GM21381 (cell line): ENCODE results near the gene LCE3B.
"Not testable (repeated sequence)": the region's sequence is repeated elsewhere in the genome, so short reads cannot be mapped to it uniquely, and the experiment has no call there.

Experiments used
- ATAC-seq: cut with Tn5 transposase; IDR thresholded peaks from one replicate; pipeline ENCODE4 v1.9.1; 2021; ENCODE audit warnings: mild to moderate bottlenecking, moderate library complexity; ENCODE audit not compliant: unreplicated experiment

LCE3B gene, protein sequence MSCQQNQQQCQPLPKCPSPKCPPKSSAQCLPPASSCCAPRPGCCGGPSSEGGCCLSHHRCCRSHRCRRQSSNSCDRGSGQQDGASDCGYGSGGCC

DNA sequence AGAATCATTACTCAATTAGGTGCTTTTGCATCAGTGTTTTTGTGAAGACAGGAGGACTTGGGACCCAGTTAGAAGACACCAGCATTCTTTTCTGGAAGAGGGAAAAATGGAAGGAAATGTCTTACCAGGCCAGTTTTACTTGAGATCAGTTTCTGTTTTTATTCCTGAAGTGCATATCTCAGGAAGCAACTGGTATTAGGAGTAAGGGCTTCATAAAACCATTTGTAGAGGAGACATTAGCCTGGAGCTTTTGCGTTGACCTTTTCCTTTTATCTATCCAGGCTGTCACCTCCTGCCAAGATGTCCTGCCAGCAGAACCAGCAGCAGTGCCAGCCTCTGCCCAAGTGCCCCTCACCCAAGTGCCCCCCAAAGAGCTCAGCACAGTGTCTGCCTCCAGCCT, at the start of gene LCE3B:
Gene LCE3B, plus strand, starts transcription at position 301 of the 400 bp plus-strand sequence. Its CDS starts 0 bp downstream, at position 301.
- ATAC-seq, result no peak

DNA sequence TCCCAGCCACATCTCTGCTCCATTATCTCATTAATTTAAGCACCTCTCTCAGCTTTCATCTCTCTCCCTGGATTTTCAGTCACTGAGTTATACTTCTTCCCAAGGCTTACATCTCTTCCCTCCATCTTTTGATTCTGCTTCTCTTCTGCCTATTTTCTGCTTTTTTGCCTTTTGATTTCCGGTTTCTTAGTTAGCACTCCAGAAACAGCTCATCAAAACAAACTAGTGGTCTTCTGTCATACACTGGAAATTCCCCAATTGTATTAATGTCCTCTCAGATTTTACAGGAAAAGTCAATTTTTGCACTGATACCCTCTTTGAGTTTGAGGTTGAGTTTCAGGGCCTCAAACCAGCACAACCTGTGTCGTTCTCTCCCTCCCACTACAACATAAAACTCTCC, 48.5 kb upstream of the LCE3B start:
- ATAC-seq, result no peak

DNA sequence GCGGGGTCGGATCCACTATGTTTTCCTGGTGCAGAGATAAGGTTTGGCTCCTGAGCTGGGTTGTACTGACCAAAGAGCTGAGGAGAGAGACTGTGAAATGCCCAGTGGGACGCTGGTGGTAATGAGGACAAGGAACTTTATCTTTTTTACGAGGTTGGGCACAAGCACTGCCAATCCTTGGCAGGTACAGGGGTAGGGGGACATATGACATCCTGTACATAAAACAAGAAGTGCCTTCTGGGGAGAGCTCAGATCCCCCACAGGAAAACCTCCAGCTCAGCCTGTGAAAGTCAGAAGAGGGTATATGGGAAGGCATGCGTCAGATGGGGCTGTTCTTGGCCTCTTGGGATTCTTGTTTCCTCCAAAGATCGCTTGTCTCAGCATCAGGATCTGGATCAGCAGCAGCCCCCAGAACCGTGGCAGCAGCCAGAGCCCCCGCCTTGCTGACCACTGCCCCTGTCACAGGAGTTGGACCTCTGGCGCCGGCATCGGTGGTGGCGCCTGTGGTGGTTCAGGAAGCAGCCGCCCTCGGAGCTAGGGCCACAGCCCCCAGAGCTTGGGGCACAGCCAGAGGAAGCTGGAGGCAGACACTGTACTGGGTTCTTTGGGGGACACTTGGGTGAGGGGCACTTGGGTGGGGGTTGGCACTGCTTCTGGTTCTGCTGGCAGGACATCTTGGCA, 47.9 kb upstream of the LCE3B start:
- ATAC-seq, result no peak

DNA sequence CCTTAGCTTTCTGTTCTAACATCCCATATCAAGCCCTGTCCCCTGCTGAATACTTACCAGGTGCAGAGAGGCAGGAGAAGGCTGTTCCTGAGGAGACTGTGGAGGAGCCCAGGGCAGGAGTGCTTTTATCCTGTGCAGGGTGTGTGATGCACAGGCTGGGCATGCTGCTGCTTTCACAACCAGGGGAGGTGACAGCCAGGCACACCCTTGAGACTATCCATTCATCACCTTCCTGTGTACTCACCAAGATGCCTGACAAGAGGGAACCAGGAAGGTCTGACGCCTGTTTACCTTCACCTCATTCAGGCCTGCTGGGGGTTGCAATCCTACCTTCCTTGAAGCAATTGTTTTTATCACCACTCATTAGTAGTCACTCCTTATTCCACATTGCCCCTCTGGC, 46.9 kb upstream of the LCE3B start, which contains the start of gene LCE3E:
Gene LCE3E, minus strand, starts transcription at position 100 of the 400 bp plus-strand sequence. CDS start 572 bp downstream, outside the sequence.
- ATAC-seq, result no peak

DNA sequence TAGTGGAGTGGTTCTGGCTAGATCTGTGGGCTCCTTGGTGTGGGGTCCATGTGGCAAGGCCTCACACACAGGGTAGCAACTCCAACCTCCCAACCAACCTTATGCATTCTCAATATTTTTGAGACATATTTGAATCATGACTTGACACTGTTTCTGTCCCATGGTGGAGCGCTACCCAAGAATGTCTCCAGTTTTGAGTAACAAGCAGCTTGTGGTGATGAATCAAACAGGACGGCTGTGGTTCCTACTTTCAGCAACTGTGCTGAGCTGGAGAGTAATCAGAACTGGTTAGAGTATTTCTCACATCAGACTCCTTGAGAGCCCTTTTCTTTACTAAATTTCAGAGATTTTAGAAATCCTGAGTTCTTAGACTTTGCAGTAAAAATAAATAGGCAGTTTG, 36.4 kb upstream of the LCE3B start:
- ATAC-seq, result no peak

DNA sequence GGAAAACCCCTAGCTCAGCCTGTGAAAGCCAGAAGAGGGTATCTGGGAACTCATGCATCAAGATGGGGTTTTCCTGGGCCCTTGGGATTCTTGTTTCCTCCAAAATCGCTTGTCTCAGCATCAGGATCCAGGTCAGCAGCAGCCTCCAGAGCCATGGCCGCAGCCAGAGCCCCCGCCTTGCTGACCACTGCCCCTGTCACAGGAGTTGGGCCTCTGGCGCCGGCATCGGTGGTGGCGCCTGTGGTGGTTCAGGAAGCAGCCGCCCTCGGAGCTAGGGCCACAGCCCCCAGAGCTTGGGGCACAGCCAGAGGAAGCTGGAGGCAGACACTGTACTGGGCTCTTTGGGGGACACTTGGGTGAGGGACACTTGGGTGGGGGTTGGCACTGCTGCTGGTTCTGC, 34.1 kb upstream of the LCE3B start:
- not testable (repeated sequence) for ATAC-seq

DNA sequence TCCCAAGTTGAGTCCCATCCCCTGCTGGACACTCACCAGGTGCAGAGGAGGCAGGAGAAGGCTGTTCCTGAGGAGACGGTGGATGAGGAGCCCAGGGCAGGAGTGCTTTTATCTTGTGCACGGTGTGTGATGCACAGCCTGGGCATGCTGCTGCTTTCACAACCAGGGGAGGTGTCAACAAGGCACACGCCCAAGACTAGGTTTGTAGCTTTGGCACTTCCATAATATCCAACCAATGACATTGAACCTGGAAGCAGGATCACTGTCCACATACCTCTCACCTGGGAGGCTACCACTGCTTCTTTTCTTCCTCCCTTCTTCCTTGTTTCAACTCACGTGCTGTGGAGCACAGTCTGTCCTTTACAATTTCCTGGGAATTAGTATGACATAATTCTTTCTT, 33.2 kb upstream of the LCE3B start, which contains the start of gene LCE3D:
Gene LCE3D, minus strand, starts transcription at position 84 of the 400 bp plus-strand sequence. CDS start 580 bp downstream, outside the sequence.
- no peak for ATAC-seq

DNA sequence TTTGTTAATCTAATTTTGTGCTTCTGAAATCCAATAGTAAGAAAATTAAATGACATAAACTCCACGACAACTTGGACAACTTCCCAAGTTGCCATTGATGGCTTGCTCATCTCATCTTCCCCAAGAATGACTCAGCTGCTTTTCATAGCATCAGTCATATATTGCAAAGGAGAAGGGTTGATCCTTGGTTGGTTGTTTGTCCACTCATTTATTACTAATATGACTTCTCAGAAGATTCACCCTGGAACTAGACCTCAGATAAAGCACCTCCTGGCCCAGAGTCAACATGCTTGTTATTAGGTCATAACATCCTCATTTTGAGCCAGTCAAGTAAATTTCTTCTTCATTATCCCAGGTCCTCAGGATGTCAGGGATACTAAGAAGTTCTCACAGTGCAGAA, 31.0 kb upstream of the LCE3B start:
- no peak for ATAC-seq

DNA sequence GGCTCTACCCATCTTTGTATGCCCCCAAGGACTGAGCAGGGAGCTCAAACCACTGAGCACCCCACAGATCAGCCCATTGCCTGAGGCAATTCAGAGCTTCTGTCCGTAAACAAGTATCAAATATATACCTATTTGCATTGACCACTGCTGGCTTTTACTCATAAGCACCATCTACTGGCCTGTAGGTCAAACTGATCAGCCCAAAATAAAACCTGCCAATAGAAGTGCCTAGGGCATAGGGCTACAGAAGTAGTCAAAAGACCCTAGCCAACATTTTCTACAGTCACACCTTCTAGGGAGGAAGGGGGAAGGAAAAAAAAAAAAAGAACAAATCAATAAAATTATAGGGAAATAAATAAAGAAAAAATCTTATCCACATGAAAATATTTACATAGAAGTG, 28.0 kb upstream of the LCE3B start:
- no peak for ATAC-seq

DNA sequence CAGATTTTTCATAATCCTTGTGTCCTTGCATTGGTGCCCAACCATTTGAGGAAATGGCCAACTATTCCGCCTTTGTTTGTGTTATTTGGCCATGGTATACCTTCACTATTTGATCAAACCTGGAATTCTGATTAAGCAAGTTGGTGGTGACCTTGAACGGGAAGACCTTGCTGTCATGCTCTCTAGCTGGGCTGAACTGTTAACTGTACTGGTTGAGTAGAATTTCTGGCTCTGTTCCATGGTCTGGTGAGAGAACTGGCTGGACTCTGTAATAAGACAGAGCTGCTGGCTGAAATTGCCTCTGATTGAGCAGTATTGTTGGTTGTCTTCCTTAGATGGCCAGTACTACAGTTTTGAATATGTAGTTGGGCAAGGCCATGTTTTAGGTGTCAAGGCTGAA, 16.6 kb upstream of the LCE3B start:
- no peak for ATAC-seq

DNA sequence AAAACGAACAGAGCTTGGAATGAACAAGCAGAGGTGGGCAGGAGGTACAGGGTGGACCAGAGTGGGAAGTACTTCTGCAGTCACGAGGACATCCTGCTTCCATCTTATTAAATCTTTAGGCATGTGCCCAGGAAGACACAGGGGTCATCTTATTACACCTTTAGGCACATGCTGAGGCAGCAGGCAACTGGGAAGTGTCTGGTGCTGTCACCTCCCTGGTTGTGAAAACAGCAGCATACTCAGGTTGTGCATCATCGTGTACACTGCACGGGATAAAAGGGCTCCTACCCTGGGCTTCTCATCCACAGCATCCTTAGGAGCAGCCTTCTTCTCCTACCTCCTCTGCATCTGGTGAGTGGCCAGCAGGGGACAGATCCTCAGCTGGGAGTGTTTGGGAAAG, 13.7 kb upstream of the LCE3B start, which contains the start of gene LCE3C:
Gene LCE3C, plus strand, starts transcription at position 301 of the 400 bp plus-strand sequence. CDS start 498 bp downstream, outside the sequence.
- no peak for ATAC-seq

DNA sequence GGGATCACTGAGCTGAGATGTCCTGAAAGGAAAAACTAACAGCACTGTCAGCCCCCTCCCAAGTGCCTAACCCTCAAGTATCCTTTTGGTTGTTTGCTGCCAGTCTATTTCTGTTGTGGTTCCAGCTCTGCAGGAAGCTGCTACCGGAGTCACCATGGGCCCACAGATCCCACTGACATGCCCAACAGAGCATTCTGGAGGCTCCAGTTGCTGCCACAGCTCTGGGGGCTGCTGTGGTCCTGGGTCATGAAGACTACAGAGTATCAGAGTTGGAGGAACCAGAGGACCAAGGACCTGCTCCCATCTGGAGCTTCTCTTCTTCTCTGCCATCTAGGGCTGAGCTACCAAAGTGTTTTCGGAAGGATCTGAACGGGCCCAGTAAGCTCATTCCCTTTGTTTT, 8.4 kb downstream of the LCE3B start:
- ATAC-seq, result no peak

DNA sequence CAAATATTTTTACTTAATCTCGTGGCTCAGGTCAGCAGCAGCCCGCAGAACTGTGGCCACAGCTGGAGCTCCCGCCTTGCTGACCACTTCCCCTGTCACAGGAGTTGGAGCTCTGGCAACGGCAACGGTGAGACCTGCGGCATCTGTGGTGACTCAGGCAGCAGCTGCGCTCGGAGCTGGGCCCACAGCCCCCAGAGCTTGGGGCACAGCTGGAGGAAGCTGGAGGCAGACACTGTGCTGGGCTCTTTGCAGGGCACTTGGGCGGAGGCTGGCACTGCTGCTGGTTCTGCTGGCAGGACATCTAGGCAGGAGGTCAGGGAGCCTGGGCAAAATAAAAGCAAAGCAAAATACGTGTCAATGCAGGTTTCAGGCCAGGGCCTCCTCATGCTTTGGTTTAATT, 9.2 kb downstream of the LCE3B start, which contains the start of gene LCE3A:
Gene LCE3A, minus strand, starts transcription at position 301 of the 400 bp plus-strand sequence. Its CDS starts 0 bp downstream, at position 301.
- ATAC-seq, result no peak

DNA sequence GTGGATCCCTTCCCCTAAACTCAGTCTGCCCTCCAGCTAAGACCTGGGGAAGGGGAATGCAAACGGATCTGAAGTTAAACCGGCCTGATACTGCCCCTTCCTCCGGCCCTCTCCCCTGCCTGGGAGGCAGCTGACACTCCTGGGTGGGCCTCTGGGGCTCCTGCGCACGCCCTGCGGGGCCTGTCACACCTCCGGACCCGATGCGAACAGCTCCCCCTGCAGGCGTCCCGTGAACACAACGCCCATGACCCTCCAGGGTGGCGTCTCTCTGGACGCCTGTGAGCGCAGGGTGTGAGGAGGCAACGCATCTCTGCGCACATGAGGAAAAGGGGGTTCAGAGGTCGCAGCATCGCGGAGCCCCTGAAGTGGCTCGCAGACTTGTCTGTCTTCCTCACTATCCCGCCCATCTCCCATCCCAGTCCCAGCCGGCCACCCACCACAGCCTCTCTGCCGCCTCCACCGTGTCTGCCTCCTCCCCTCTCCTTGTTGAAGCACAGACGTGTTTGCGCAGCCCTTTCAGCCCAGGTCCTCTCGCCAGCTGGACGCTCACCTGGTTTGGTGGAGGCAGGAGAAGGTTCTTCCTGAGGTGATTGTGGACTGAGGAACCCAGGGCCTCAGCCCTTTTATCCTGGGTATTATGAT, 9.7 kb downstream of the LCE3B start:
- ATAC-seq, result no peak

DNA sequence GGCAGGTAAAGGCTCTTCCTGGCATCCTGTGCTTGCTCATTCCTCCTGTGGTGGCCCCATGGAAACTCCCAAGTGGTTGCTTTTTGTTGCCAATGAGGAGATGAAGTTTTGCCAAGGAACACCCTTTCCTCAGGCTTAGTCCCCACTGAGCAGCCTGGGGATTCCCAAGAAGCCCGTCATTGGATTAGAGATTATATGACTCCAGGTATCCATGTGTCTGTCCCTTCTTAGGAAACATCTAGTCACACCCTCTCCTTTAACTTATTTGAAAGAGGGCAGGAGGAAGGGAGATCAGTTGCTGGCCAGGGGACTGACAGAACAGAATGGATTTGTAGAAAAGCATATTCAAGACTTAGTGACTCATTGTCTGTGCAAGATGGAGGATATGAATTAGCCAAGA, 13.1 kb downstream of the LCE3B start:
- ATAC-seq, result no peak

DNA sequence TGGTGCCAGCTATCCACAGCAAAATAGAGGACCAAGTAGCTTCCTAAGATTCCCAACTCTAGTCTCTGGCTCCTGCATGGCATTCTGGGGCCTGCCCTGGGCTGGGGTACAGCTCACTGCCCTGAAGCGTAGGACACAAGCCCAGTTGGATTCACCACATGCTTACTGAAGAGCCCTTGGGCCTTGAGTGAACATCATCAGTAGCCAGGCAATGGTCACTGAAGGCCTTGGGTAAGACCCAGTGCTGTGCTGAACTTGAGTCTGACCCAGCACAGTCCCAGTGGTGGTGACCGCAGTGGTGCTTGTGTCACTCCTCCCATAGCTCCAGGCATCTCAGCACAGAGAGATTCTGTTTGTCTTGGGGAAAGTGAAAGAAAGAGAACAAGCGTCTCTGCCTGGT, 17.0 kb downstream of the LCE3B start:
- no peak for ATAC-seq

DNA sequence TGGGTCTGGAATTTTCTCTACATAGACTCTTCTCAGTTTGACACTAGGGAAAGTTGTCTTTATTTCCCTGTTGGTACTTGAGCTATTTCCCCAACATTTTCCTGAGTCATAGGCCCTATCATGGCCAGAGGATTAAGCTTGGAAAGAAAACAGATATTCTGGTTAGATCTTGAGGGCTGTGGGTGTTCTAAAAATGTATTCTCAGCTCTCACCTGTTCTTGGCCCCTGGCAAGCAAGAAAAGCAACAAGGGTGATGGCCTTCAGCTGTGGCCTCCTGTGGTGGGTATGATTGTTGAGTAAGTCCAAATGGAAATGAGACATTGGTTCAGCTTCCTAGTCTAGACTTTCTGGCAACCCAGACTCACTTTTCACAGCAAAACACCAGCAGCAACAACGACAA, 26.7 kb downstream of the LCE3B start:
- no peak for ATAC-seq

DNA sequence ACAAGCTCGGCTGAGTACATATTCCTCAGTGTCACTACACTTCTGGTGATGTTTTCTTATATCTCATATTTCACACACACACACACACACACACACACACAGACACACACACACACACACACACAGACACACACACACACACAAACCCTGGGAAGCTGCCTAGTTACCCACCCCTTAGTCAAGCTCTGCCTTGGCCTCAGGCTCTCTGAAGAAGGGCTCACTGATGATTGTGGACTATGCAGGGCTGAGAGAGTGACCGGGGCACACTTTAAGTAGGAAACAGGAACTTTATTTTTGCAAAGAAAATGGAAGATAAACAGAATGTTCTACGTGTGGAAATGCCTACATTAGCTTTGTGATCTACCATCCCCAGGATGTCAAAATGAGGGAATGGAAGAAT, 30.3 kb downstream of the LCE3B start:
- ATAC-seq, result no peak

DNA sequence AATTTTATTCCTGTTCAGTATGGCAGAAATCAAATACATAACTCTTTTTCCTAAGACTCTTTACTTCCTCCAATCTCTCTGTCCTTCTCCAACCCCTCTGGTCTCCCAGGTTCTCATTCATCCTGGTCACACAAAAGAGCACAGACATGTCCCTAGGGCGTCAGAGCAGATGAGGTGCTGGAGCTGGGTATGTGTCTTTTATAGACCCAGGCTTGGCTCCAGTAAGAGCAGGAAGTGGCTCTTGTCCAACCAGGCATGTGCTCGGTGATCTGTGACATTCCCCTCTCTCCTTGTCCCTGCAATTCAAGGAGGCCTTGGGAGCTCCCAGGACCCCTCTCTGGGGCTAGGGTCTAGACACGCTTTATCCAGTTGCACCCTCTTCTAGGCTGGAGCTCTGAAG, 31.5 kb downstream of the LCE3B start:
- no peak for ATAC-seq

DNA sequence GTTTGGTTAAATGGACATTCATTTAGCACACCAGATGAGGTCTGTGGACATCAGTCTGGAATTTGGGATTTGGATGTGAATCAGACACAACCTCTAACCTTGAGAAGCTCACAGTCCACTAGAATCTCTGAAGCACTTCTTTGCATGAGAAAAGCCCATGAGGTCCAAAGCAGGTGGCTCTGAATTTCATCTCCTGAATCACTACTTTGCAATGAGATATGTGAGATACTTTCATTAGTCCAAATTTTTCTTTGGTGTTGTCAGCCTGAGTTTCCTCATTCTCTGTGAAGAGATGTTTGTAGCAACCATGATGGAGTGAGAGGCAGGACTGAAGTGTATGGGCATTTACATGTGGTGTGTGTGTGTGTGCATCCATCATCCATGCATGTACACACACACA, 33.0 kb downstream of the LCE3B start:
- no peak for ATAC-seq

DNA sequence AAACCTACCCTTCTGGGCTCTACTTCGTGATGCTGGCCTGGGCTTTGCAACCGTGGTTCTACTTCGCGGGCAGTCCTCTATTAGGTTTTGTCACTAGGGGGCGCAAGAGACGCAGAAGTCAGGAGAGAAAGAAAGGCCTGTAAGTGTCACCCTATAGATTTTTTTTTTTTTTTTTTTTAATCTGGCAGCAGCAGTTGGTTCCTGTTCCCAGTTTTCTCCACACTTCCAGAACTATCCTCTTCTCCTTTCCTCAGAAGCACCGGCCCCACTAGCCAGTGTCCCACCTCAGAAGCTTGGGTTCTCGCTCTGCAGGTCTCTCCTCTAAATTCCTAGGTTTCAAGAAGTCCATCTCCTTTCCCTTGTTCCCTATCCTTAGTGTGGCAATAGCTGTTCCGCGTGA, 40.5 kb downstream of the LCE3B start:
- no peak for ATAC-seq

DNA sequence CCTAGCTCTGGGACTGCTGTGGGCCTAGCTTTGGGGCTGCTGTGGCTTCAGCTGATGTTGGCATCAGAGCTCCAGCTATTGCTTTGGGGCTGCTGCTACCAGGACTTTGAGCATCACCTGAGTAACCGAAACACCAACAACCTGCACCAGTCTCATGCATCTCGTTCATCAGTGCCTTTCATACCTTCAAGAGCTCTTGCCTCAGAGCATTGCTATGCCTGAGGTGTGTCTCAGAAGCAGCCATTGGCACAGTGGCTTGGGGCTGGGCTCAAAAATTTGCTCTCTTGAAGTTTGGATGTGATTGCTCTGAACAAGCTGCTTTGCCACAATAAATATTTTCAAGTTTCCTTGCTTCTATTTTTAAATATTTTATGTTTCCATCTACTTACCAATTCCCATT, 42.8 kb downstream of the LCE3B start:
- ATAC-seq, result no peak
